COLO829 (cell line): ENCODE data around the gene ASCC1.

Experiments used
- DNase-seq: peaks from one replicate; pipeline ENCODE4 v3.0.0; 2012; ENCODE audit warnings: low spot score

ASCC1 gene

DNA sequence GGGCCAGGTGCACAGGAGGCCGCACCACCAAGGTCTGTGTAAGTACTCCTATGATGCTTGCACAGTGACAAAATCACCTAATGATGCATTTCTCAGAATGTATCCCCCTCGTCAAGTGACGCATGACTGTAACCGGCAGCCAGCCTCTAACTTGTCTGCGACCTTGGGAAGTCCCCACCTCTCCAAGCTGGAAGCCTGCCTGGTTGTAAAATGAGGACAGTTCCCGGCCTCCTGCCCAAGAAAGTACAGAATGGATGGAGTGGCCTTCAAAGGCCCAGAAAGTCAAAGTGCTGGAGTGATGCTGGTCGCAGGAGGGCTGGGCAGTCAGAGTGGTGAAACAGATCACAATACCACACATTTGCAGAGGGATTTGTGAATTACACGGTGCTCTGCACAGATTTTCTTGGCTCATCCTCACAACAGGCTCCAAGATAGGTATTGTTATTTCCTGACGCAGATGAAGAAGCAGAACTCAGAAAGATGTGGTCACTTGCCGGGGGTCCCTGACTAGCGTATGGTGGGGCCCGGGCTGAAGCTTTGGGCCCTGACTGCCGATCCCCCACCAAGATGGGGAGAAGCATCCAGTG lies 150.5 kb downstream of the ASCC1 start:
- no peak for DNase-seq

- DNase-seq = no peak
Observed at GRCh38 chr10:72063703-72064391, 152.2 kb downstream of the ASCC1 start.

GRCh38 chr10:72062832-72063702 lies 153.0 kb downstream of the ASCC1 start:
- no peak for DNase-seq

DNA sequence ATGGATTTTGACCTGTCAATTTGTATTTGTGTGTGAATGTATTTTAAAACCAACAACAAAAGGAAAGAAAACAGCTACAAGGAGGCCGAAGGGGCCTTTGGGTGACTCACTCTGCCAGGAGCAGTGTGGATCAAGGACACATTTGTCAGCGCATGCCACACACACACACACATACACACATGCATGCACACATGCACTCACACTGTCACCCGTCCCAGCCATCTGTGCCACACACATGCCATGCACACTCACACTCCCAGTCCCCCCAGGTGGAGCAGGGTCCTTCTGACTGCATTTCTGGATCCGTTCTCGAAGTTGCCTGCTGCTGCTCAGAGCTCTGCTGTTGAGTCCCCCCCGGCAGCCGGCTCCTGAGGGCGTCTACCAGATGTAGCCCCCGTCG lies 153.7 kb downstream of the ASCC1 start:
- no peak for DNase-seq

- DNase-seq = no peak
Observed at GRCh38 chr10:72061930-72062329, 154.1 kb downstream of the ASCC1 start.

DNA sequence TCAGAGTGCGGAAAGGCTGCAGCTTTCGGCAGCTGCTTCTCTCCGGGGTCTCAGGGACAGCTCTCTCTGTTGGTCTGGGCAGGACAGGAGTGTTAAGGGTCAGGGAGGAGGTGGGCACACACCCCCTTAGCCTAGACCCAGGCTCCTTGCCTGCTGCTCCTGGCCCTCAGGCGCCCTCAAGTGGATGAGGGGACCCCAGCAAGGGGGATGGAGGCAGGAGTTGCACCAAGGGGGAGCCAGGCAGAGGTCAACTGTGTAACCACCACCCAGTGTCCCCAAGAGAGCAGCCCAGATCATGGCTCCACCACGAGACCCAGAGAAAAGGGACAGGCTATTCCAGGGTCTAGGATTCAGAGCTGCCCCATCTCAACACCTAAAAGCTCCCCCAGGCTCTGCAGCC lies 154.6 kb downstream of the ASCC1 start:
- no peak for DNase-seq

- no peak for DNase-seq
Observed at GRCh38 chr10:72059843-72060822, 155.9 kb downstream of the ASCC1 start.

- DNase-seq = no peak
Observed at GRCh38 chr10:72058989-72059842, 156.9 kb downstream of the ASCC1 start.

GRCh38 chr10:72058347-72058898 lies 157.7 kb downstream of the ASCC1 start:
- DNase-seq = no peak

DNA sequence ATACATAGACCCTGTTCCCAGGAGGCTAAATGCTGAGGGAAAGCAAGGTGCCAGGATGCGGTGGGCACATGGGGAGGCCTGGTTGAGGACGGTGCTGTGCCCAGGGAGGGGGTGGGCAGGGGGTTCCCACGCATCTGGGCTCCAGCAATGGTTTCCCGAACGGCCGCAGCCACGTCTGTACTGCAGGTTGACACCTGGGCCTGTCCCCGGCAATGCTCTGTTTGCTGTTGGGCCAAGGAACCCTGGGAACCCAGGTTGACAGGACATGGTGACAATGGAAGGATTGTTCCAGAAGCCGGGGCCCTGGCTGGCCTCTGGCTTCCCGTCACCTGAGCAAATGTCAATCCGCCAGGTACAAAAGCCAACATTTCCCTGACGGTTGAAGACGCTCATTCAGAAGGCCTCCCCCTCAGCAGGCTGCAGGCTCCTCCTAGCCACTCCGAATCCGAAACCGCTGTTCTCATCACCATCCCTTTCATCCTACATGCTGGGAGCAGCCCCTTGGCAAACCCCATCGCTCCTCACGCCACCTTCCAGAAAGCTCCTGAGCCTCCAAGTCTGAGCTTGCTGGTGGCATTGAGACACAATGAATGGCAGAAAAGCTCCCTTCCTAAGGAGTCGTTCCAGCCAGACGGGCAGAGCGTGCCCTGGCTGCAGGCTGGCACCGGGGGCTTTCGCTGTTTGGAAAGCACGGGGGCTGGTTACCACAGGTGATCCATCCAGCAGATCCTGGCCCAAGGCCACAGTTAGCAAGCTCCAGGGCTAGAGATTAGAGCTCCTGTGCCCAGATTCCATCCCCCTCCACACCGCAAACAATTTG lies 158.9 kb downstream of the ASCC1 start:
- no peak for DNase-seq

DNA sequence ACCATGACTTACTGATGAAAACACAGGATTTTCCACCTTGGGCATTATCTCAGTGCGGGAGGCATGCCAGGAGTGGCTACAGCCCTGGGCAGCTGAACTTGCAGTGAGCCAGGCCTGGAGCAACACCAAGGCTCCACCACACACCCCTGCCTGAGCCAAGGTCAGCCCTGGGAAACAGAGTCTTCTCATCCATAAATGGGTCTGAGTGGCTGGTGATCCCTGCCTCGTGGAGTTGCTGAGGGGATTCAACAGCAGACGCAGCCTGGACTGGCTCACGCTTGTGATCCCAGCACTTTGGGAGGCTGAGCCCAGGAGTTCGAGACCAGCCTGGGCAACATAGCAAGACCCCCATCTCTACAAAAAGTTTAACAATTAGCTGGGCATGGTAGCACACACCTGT lies 160.0 kb downstream of the ASCC1 start:
- no peak for DNase-seq

DNA sequence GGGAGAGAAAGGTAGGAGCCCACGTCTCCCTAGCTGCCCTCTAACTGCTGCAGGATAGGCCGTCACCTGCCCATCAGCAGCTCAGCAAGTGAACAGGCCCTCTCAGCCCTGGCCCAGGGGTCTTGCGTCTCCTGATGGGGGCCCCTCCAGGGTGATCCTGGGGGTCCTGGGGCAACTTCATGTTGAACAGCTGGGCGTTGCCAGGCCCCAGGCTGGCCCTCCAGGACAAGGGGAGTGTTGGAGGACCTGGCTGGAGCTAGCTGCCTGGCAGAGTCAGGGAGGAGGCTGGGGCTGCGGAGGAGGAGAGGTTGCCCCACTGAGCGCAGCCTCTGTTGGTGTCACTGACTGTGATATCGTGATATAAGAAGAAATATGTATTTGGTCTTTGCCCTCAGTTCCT lies 162.4 kb downstream of the ASCC1 start:
- DNase-seq = no peak

DNA sequence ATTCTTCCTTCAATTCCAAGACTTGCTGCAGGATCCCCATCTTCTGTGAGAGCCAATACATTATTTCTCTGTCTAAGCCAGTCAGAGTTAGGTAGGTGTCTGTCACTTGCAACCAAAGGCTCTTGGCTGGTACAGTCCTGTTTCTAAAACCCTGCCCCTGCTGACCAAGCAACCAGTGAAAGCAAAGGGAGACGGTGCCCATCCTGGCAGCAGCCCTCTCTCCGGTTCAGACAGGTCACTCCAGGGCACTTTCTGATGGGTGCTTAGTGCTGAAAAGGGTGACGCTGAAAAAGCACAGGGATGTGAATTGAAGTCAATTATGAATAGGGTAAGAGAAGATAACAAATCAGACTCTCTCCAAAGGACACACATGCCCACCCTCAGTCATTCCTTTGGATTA lies 165.2 kb downstream of the ASCC1 start:
- no peak for DNase-seq

DNA sequence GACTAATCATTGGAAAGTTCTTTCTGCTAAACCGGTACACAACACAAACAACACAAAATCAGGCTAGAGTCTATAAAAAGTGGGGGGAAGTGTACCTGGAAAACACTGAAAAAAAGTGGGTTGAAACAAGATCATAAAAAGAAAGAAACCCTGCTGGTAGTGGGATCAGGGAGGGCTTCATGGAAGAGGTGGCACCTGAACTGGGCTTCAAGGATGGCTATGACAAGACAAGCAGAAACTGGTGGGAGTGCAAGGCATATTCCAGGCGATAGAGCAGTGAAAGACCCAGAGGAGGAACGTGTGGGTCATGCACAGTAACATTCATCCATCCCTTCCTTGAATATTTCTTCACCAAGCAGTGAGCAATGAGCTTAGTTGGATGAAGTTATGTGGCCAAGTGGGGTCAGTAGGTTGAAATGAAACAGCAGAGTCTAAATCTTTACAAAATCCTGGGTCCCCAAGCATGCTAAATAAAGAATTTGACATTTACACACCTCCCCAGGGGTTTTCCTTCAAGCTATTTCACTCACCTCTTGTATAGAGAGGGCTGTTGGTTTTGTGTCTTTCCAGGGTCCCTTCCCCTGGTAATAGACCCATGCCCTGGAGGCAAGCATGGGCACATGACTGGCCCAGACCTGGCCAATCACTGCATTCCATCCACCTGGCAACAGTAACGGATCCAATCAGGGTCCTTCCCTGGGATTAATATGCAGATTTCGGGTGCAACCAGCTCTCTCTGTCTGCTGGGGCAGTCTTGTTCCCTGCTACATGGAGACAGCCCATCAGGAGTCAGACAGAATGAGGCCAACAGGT lies 165.9 kb downstream of the ASCC1 start:
- no peak for DNase-seq

- no peak for DNase-seq
Observed at GRCh38 chr10:72049472-72049871, 166.6 kb downstream of the ASCC1 start.

GRCh38 chr10:72048450-72049124 lies 167.5 kb downstream of the ASCC1 start:
- DNase-seq = peak; percentile 90
